ENCODE results near the gene IFNB1.

Gene IFNB1

DNA sequence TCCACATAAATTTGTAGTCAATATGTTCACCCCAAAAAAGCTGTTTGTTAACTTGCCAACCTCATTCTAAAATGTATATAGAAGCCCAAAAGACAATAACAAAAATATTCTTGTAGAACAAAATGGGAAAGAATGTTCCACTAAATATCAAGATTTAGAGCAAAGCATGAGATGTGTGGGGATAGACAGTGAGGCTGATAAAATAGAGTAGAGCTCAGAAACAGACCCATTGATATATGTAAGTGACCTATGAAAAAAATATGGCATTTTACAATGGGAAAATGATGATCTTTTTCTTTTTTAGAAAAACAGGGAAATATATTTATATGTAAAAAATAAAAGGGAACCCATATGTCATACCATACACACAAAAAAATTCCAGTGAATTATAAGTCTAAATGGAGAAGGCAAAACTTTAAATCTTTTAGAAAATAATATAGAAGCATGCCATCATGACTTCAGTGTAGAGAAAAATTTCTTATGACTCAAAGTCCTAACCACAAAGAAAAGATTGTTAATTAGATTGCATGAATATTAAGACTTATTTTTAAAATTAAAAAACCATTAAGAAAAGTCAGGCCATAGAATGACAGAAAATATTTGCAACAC, 6.6 kb upstream of the IFNB1 start:
- DNase-seq, result no peak
- TF ChIP-seq GATA1 (IDR thresholded peaks at IDR 0.05; ENCODE audit: low read depth, low read length) (no peak), POLR2A (IDR thresholded peaks at IDR 0.05; ENCODE audit: low read length) (no peak)

DNA sequence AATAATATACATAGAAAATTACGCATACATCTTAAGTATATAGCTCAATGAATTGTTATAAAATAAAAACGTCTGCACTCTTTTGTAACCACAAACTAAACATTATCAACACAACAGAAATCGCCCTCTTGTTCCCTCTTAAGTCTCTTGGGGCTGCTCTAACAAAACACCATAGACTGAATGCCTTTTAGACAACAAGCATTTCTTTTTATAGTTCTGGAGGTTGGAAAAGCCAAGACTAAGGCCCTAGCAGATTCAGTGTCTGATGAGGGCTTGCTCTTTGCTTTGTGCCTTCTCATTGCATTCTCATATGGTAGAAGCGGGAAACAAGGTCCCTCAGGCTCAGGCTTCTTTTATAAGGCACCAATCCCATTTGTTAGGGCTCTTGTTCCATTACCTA, 4.9 kb upstream of the IFNB1 start:
- TF ChIP-seq POLR2A (IDR thresholded peaks at IDR 0.05; ENCODE audit: low read length) (no peak), GATA1 (IDR thresholded peaks at IDR 0.05; ENCODE audit: low read depth, low read length) (no peak)
- no peak for DNase-seq

- DNase-seq, result no peak
- TF ChIP-seq POLR2A (IDR thresholded peaks at IDR 0.05; ENCODE audit: low read length) (no peak), GATA1 (IDR thresholded peaks at IDR 0.05; ENCODE audit: low read depth, low read length) (no peak)
These were observed 4.3 kb upstream of the IFNB1 start for GRCh38 chr9:21081999-21082398.

- TF ChIP-seq GATA1 (IDR thresholded peaks at IDR 0.05; ENCODE audit: low read depth, low read length) (no peak), POLR2A (IDR thresholded peaks at IDR 0.05; ENCODE audit: low read length) (no peak)
- DNase-seq, result no peak
These were observed 3.7 kb upstream of the IFNB1 start for GRCh38 chr9:21081451-21081850.

DNA sequence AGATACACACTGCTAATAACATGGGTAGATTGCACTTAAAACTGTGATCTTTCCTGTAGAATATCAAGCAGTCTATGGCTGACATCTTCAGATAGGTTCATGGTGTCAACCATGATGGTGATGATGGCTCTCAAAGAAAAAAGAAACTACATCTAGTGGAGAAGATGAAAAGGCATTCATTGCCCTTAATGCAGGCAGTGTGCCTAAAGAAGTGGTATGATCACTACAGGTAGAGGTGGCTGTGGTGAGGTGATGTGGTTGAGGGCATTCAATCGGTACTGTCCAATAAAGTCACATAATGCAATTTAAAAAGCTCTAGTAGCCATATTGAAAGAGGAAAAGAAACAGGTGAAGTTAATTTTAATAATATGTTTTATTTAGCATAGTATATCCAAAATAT, 3.1 kb upstream of the IFNB1 start:
- TF ChIP-seq GATA1 (IDR thresholded peaks at IDR 0.05; ENCODE audit: low read depth, low read length) (no peak), POLR2A (IDR thresholded peaks at IDR 0.05; ENCODE audit: low read length) (no peak)
- no peak for DNase-seq

- DNase-seq, result peak; percentile 18 to 26
- TF ChIP-seq GATA1 (IDR thresholded peaks at IDR 0.05; ENCODE audit: low read depth, low read length) (no peak), POLR2A (IDR thresholded peaks at IDR 0.05; ENCODE audit: low read length) (no peak)
These were observed 960 bp upstream of the IFNB1 start for GRCh38 chr9:21078702-21079101.

DNA sequence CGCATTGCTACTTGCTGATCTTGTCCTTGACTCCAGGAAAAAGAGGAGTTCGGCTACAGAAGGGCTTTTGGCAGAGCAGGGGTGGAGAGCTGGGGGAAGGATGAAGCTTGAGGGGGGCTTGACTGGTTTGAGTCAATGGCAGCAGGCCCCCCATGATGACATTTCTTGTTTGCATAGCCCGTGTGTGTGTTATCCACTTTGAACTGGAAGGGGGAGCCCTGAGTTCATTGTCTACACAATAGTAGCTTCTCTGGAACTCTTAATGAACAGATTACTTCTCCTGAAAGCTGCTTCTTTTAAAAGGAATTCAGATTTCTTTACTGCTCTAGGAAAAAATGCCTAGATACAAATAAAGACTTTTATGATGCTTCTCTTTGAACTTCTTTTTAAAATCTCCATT, 2.3 kb downstream of the IFNB1 start:
- no peak for TF ChIP-seq POLR2A (IDR thresholded peaks at IDR 0.05; ENCODE audit: low read length)
- no peak for TF ChIP-seq GATA1 (IDR thresholded peaks at IDR 0.05; ENCODE audit: low read depth, low read length)
- no peak for DNase-seq

DNA sequence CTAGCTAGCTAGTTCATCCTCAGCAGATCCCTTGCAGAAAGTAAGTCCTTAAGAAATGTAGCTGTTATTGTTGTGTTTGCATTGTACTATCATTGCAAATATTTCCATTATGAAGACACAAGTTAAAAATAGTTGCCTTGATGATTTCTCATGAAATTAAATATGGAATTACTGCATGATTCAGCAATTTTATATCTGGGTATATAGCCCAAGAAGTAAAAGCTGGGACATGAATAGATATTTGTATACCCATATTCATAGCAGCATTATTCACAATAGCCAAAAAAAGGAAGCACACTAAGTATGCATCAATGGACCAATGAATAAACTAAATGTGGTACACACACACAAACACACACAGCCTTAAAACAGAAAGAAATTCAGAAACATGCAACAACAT, 6.8 kb downstream of the IFNB1 start:
- DNase-seq, result no peak
- TF ChIP-seq GATA1 (IDR thresholded peaks at IDR 0.05; ENCODE audit: low read depth, low read length) (no peak), POLR2A (IDR thresholded peaks at IDR 0.05; ENCODE audit: low read length) (no peak)

- DNase-seq, result peak; percentile 70 to 78
- TF ChIP-seq POLR2A (IDR thresholded peaks at IDR 0.05; ENCODE audit: low read length) (no peak), GATA1 (IDR thresholded peaks at IDR 0.05; ENCODE audit: low read depth, low read length) (no peak)
These were observed 7.6 kb downstream of the IFNB1 start for GRCh38 chr9:21070171-21070571.

DNA sequence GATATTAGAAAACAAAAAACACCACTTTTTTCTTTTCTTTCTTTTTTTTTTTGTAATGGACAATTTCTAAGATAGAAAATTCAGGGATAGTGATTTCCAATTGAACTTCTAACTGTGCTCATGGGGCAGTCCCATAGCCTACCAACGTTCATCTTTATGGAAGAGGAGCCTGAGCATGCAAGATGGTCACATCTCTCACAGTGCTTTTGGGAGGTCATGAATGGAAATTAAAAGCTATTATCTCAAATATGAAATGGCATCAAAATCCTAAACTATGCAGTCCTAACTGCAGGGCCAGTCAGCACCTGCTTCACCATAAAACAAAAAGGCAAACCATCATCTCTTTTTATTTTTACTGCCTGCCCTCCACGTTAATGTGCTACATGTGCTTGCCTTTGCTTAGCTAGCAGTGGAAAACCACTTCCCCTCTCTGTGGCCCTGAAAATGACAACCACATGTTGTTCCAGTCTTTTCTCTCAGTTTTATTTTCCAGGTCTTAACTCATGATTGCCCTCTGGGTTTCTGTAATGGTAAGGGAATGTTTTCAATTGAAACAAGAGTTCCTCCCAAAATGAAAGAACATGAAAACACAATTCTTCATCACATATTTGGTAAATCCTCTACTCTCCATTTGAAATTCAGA, 16.7 kb downstream of the IFNB1 start:
- no peak for DNase-seq
- no peak for TF ChIP-seq POLR2A (IDR thresholded peaks at IDR 0.05; ENCODE audit: low read length)
- TF ChIP-seq GATA1 (IDR thresholded peaks at IDR 0.05; ENCODE audit: low read depth, low read length), result no peak

GRCh38 chr9:21056931-21057330, 20.8 kb downstream of the IFNB1 start:
- no peak for DNase-seq
- TF ChIP-seq POLR2A (IDR thresholded peaks at IDR 0.05; ENCODE audit: low read length) (no peak), GATA1 (IDR thresholded peaks at IDR 0.05; ENCODE audit: low read depth, low read length) (no peak)

- no peak for DNase-seq
- no peak for TF ChIP-seq GATA1 (IDR thresholded peaks at IDR 0.05; ENCODE audit: low read depth, low read length)
- no peak for TF ChIP-seq POLR2A (IDR thresholded peaks at IDR 0.05; ENCODE audit: low read length)
These were observed 23.9 kb downstream of the IFNB1 start for GRCh38 chr9:21053851-21054250.

DNA sequence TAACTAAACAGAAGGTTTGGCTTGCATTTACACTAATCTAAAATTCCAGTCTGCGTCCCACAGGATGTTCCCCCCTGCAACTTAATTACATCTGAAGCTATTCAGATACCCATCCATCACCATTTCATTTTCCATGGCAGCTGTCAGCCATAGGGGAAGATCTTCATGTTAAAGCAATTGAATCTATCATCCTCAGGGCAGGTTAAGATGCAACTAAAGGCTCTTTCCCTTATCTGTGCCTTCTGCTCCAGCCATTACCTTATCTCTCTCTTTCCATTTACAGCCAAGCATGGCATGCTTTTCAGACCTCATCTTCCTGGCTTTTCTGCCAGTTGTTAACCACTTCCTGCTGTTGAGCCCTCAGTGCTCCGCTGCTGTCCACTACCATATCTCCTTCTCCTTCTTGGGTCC, 30.5 kb downstream of the IFNB1 start:
- no peak for TF ChIP-seq GATA1 (IDR thresholded peaks at IDR 0.05; ENCODE audit: low read depth, low read length)
- no peak for TF ChIP-seq POLR2A (IDR thresholded peaks at IDR 0.05; ENCODE audit: low read length)
- peak; percentile 44 to 81 for DNase-seq

- TF ChIP-seq POLR2A (IDR thresholded peaks at IDR 0.05; ENCODE audit: low read length) (no peak), GATA1 (IDR thresholded peaks at IDR 0.05; ENCODE audit: low read depth, low read length) (no peak)
- no peak for DNase-seq
These were observed 33.9 kb downstream of the IFNB1 start for GRCh38 chr9:21043841-21044240.

DNA sequence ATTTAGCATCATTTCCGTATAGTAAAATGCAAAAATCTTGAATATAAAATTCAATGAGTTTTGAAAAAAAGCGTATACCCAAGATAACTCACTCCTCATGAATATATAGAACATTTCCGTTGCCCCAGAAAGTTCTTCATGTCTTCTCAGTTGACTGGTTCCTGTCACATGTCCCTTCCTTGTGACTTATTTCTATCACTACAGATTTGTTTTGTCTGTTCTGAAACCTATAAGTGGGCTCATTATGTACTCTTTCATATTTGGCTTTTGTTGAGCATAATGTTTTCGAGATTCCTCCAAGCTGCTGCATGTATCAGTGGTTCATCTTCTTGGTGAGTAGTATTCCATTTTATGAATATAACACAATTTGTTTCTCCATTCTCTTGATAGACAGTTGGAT, 35.3 kb downstream of the IFNB1 start:
- TF ChIP-seq GATA1 (IDR thresholded peaks at IDR 0.05; ENCODE audit: low read depth, low read length) (no peak), POLR2A (IDR thresholded peaks at IDR 0.05; ENCODE audit: low read length) (no peak)
- DNase-seq, result no peak

All from erythroblast (primary cell).